COR-L47 (cell line): Measurements from ENCODE around the gene PRLR.
A peak's percentile ranks its signal among the peaks of the same experiment; 100 is the strongest.
"Not testable (repeated sequence)": the region's sequence is repeated elsewhere in the genome, so short reads cannot be mapped to it uniquely, and the experiment has no call there.

ENCODE experiments used
- DNase-seq: peaks from one replicate; lab custom pipeline; 2025; lab: John Stamatoyannopoulos, UW

PRLR gene

DNA sequence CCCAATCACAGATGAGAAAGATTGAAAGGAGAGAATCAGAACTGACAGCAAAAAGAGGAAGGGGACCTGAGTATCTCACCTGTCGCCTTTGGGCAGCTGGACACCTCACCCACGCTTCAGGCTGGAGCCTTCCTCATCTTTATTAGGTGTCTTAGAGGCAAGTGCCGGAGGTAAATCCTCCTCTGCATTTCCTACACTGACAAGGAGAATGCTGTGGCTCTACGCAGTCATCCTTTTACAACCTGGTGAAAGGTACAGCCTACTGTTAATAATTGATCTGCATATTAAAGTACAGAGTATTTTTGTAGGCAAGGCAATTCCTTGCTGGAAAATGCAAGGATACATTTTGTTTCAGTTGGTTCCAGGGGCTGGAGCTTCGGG is 34.8 kb downstream of the PRLR start:
- DNase-seq, result no peak

DNA sequence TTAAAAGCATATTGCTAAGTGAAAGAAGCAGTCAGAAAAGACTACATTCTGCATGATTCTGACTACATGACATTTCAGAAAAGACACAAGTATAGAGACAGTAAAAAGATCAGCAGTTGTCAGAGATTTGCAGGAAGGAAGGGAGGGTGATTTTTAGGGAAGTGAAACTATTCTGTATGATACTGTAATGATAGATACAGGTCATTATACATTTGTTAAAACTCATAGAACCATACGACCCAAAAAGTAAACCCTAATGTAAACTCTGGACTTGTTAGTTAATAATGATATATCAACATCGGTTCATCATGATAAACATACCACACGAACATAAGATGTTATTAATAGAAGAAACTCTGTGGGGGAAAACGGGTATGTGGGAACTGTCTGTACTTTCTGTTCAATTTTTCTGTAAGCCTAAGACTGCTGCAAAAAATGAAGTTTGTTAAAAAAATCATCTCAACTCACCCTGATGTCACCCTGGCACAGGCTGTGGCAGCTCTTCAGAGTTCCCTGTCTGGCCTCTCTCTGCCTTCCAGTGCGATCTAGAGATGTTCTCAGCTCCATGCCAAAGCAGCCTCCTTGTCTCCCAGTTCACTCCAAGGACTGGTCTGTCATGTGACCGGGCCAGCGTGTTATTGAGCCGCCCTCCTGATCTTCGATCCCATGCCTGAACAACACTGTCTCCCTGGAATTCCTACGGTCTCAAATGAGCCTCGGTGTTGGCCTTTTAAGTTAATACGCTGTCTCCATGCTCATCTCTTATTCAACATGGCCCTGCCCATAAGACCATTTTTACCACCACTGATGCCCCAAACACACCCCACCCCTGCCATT is 35.4 kb downstream of the PRLR start:
- DNase-seq, result no peak

DNA sequence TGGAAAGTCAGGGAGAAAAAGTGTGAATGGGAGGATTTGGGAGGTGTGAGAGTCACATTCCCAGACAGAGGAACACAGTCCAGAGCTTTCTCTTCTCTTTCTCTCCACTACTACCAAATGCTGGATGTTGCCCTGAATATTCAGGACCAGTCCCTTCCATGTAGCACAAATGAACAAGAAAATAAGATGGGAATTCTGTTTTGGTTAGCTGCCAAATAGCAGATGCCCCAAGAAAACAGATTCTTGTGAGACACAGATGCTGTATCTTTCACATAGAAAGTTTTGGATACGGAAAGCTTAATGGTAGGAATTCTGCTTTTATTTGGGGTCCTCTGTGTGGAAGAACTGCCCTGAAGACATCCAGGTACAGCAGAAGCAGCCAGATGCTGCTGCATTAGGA is 37.8 kb downstream of the PRLR start:
- no peak for DNase-seq

DNA sequence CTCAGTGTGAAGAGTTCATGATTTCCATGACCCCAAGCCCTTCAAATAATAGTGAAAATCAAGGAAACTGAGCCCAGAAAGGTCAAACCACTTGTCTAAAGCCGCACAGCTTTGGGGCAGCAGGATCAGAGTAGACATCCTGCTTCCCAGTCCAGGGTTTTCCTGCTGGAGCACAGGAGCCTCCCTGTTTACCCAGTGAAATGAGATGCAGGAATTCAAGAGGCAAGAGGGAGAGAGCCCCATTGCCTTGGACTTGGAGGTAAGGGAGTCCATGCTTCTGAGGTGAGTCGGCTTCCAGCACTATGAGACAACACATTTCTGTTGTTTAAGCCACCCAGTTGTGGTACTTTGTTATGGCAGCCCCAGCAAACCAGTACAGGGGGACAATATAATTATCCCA is 40.5 kb downstream of the PRLR start:
- not testable (repeated sequence) for DNase-seq

DNA sequence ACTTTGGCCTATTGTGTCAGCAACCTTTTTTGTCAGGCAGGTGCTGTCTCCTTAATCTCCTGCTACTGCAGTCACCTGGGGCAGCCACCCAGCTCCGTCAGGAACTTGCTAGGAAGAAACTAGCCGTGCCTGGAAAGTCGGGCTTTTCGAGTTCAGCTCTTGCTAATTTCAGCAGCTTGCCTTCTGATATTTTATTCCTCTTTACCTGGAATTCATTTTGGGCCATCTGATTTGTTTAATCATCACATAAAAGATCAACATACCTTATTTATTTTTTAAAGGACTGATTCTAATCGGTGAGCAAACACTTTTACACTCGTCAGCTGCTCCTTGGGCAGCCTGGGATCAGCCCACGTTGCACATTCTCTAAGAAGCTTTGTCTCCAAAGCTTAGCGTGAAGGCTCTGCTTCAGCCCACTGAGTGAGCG is 42.2 kb downstream of the PRLR start:
- no peak for DNase-seq

DNA sequence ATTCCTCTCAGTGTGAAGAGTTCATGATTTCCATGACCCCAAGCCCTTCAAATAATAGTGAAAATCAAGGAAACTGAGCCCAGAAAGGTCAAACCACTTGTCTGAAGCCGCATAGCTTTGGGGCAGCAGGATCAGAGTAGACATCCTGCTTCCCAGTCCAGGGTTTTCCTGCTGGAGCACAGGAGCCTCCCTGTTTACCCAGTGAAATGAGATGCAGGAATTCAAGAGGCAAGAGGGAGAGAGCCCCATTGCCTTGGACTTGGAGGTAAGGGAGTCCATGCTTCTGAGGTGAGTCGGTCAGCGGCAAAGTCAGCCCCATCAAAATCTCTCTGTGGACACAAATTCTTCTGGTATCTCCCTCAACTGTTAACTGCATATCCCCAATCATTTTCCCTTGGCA is 42.7 kb downstream of the PRLR start:
- DNase-seq, result not testable (repeated sequence)

DNA sequence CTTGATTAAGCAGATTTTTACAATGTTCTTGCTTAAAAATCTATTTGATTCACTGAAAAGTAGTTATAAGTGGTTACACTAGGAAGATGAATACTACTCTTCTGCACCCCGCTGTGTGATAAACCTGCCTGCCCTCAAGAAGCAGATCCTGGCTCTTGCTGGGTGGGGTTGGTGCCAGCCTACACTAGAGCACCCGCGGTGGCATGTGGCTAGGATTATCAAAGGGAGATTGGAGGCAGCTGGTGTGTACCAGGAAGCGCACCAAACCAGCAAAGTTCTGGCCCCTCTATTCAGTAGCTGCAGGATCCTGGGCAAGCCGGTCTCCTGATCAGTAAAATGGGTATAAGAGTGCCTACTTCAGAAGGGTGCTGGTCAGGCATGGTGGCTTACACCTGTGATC is 43.5 kb downstream of the PRLR start:
- no peak for DNase-seq

DNA sequence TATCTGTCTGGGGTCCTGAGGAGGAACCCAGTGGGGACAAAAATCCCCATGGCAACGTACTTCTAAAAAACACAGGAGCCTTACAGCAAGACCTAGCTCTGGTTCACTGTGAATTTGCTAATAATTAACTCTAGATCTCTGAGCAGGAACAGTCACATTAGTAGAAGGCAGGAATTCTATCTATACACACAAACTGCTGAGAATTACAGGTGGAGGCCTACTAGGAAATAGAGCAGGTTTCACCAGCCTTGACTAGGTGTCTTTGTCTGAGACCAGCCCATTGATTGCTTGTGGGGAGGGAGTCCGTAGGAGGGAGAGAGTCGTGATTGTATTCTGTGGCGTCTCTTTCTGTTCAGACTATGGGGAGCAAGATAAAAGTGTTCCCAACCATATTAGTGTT is 44.8 kb downstream of the PRLR start:
- DNase-seq, result no peak

DNA sequence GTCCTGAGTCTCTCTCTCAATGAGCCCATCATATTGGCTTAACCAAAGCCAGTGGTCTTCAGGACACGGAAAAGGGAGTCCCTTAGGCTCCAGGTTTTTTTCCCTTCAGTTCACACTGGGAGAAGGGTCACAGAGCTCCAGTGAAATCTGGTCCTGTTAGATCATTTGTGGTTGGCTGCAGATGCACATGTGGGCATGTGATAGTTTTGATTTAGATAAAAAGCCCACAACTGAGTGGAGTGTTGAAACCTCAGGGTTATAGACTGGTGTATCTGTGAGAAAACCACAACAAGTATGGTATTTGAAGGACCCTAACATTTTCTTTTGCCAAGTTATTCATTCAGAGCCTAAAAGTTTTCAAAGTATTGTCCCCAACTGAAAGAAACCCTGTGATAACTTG is 46.7 kb downstream of the PRLR start:
- no peak for DNase-seq

DNA sequence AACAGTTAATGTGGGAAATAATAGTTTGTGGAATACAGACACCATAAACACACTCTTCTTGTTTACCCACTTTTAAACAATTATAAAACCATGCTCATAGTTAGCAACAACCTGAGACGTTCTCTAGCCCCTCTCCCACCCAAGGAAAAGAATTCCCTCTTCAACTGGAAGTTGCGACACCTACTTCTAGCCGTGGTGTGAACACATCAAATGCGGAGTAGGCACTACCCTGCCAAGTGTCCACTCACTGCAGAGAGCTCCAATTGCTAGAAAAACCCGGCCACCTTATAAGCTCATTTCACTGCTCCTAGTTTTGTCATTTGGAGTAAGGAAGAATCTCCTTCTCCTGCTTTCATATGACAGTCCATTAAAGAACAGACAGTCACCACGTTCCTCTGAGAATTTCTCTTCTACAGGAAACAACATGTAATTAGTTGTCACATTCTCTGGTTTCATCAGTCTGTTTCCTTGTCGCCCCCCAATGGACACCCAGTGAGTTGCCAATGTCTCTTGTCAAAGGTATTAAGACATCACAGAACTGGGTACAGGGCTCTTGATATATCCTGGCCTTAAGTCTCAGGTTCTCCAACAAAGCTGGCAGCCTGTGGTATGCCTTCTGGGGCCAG is 47.3 kb downstream of the PRLR start:
- DNase-seq, result peak; percentile 17

DNA sequence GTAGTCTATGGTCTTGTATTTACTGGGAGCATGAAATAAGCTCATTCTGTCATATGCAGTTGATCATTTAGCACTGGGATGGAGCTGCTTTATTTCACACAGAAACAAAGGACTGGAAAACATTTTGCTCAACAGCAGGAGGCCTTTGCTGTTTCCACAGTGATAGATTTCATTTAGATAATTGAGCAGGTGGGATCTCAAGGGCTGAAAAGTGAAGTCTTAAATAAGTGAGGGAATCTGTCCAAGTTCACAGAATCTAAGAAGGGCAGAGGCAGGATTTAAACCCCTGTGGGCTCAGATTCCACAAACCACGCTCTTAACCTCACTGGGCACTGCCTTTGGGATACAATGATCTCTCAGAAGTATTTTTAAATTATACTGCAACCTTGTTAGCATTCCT is 47.8 kb downstream of the PRLR start:
- DNase-seq, result no peak

DNA sequence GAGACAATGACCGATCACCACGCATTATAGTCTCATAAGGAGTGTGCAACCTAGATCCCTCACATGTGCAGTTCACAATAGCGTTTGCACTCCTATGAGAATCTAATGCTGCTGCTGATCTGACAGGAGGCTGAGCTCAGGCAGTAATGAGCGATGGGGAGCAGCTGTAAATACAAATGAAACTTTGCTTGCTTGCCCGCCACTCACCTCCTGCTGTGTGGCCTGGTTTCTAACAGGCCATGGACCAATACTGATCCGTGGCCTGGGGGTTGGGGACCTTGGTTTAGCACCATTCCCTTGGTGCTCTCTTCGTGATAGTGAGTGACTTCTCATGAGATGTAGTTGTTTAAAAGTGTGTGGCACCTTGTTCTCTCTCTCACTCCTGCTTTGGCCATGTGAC is 50.2 kb downstream of the PRLR start:
- DNase-seq, result no peak

DNA sequence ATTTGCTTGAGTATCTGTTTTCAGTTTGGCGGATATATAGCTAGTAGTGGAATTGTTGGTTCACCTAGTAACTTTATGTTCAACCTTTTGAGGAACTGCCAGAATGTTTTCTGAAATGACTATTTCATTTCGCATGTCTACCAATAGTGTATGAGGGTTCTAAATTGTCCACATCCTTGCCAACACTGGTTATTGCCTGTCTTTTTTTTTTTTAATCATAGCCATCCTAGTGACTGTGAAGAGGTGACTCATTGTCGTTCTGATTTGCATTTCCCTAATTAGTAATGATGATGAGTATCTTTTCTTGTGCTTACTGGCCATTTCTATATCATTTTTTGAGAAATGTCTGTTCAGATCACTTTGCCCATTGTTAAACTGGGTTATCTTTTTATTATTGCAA is 52.5 kb downstream of the PRLR start:
- no peak for DNase-seq

DNA sequence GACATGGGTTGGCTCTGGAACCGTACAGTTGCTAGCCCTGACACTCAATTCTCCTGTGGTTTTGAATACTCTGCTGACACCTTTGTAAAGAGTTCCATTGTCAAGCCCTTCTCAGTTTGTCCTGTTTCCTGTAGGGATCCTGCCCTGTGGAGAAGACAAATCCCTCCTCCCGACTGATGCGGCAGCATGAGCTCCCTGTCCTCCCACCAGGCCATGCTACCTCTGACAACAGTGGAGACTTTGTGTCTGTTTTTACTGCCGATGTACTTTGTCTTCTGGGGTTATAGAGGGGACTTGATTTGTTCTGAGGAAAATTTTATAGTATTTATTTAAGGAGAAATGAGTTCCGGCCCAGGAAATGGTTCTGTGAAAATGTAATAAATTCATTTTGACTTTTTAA is 57.8 kb downstream of the PRLR start:
- DNase-seq, result no peak

DNA sequence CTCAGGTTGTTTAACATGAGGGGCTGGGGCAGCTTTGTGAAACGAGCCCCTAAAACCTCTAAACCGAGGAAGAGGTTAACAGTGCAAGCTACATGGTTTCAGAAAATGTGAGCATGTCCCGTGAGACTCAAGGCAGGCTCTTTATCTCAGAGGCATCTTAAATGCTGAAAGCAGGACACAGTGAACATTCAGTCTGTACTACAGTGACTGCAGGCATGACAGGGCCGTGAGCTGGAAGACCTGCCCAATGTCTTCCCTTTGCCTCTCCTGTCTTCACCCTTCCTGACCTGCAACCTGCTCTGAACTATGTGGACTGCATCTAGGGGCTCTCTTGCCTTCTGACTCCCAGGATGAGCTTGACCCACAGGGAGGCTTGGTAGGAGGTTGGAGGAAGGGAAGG is 58.3 kb downstream of the PRLR start:
- DNase-seq, result no peak

DNA sequence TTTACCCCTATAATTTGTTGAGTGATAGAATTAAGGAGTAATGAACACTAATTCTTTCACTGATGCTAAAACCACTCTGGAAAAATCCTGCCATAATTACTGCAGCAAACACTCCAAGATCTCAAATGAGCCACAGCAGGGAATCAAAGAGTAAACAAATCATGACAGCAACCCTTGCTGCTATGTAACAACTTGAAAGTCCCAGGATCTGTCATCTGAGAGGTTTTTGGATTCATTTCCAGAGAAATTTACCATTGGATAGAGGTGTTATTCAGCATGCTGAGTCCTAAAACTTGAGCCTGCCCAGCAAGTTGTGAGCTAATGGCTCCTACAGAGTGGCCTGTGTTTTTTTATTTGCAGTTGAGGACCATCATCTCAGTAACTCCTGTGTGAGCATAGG is 59.2 kb downstream of the PRLR start:
- DNase-seq, result no peak

DNA sequence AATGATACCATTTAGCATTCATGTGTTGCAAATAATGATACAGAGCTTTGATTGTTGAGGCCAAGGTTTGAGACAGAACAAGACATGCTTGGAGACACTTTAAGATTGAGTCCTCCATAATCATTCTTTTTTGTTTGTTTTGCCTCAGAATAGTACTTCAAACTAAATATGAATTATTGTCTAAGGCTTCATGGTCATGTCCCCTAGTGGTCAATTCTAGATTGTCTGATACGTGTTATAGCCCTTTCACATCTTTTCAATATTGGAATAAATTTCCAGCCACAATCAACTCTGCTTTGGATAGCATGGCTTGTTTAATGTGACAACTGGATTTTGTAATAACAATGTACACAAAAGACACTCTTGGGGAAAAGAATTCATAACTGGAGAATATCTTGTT is 64.2 kb downstream of the PRLR start:
- DNase-seq, result no peak

DNA sequence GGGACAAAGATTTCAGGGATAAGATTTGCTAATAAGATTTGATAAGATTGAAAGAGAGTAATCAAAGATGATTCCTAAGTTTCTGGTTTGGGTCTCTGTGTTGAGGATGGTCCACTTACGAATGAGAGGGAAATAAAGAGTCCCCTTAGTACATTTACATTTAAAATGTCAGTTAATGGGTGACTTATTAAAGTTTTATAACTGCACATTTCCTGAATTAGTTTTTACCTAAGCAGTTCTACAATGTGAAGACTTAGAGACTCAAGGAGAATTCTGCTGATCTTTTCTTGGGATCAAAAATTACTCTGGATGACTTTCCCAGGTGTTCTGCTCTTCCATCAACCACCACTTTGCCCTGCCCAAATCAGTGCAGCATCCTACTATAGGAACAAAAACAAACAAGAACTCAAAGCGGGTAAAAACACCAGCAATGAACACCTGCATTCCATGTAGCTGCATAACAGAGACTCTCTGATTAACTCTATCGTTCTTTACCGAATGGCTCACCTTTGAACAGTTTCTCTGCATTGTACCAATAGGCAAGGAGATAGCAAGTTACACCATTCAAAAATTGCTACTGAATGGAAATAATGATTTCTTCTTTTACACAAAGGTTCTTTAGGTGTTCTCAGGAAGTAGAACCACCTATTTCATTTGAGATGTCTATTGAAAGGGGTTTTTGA is 65.3 kb downstream of the PRLR start:
- no peak for DNase-seq

DNA sequence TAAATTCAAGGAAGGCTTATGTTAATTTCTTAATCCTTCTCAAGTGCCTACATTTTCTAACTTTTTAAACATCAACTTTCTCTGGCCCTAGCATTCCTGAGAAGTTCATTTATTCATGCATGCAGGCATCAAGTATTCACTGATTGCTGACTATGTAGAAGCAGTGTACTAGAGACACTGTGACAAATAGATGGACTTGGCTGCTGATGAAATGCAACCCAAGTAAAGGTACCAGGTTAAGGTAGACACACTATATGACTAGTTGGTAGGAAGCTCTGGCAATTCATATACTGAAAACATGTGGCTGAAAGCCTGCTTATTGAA is 66.6 kb downstream of the PRLR start:
- no peak for DNase-seq

DNA sequence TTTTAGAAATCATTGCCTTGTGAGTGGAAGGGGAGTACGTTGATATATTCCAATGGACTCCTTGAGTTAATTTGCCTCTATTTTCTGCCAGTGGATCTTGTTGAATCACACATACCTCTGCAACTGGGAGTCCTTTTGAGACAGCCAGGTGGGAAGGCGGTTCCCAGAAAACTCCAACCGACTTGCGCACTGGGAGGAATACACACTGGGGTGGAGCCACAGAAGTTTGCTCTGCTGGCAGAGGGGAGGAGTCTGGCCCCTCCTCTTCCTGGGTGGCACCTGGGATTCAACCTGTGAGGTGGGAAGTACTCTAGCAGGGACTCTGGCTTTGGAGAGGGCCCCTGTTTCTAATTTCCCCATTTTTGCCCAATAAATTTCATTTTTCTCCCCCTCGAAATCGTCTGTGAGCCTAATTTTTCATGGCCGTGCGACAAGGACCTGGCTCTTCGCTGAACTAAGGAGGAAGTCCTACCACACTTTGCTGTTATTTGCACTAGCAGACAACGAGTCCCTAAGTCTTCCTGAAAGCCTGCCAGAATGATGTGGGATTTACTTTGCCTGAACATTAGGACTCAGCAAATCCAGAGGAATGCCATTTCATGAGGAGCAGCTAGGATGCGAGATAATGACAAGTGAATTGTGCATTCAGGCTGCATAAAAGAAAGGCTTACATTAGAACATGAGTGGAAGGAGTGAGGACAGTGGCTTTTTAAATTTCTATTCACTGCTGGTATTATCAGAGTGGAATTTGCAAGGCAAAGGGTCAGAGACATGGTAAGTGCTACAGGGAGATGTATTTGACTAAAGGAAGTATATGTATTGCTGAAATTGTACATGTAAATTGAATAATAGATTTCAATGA is 67.2 kb downstream of the PRLR start:
- no peak for DNase-seq

DNA sequence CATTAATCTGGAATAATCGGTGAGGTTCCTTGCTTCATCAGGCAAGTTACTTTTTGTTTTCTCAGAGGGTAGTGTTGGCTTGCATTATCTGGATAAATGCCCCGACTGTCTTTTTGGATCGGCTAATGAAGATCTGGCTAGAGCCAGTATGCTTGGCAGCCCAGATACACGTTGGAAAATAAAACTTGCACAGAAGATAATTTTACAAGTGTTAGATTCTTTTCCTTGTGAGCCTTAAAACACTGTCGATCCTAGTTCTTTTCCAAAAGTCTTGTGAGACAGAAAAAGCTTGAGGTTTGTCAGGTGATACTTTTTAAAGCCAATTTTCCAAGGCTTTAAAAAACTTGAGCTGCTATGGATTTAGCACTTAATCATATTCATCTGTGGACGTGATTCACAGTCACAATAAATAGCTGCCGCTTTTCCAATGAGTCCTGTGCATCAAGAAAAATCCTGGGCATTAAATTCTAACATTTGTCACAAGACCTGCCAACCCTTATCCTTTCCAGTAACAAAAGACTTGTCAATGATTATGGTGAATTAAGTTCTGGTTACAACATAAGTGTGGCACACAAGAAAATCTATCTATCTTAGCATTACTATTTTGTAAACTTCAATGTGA is 68.5 kb downstream of the PRLR start:
- no peak for DNase-seq

DNA sequence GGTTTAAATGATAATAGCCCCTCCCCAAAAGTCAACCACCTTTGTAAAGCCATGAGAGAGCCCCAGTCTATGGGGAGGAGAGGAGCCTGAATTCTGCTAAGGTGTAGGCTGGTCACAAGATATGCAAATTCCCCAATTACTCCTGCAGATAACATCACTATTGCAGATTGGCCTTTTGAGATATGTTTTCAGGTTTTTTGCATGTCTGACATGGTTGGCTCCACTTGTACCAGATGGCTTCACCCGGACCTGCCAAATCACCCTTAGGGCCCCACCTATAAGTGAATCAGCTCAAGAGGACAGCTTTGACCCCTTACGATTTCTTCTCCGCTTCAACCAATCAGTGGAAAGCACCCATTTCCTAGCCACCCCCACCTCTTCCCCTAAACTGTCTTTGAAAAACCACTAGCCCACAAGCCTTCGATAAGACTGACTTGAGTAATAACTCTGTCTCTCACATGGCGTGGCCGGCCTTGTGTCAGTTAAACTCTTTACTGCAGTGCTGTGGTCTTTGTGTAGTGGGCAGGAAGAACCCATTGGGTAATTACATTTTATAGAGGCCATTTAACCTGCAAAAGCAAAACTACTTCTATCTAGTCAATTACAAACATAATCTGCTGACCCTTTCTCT is 69.7 kb downstream of the PRLR start:
- DNase-seq, result no peak
